H1 (cell line): ENCODE data around the gene DDX49. TPM values are rescaled to one million over a fixed set of nuclear protein-coding genes. Genes with fewer than 3 reads are reported as not detected.

ENCODE experiments used
- CTCF ChIA-PET: fragments of 300-600 bp; sonication (Branson Sonifier 250); formaldehyde crosslinking; loops from one replicate; lab custom pipeline; 2021; ENCODE audit not compliant: partially characterized antibody; lab: Charles Lee
- POLR2A ChIA-PET: fragments of 300-600 bp; sonication (Branson Sonifier 250); formaldehyde crosslinking; loops from one replicate; lab custom pipeline; 2021; ENCODE audit warnings: inconsistent platforms; ENCODE audit not compliant: partially characterized antibody; lab: Charles Lee
- DNase-seq, 2 experiments: peaks; one replicate each; pipeline versions ENCODE4 v3.0.0 to v3.0.0-alpha.2; 2010 to 2022; ENCODE audit warnings: low spot score in 2 of 2, low read depth in 1 of 2, mixed read lengths in 1 of 2
- FAIRE-seq: peaks from 2 replicates; lab custom pipeline; 2011; peaks lifted over from hg19 to GRCh38; lab: Jason Lieb, UNC
- H2AFZ ChIP-seq: 2 replicates; pipeline ENCODE4 v1.8.1; 2012; ENCODE audit warnings: low read length, inconsistent platforms
- H2AK5ac ChIP-seq: 2 replicates; pipeline ENCODE4 v1.6.1; 2013; ENCODE audit warnings: low read depth, low read length
- H2BK120ac ChIP-seq: replicated peaks from 2 replicates; pipeline ENCODE3; 2013; ENCODE audit warnings: low read depth, low read length, inconsistent platforms
- H2BK12ac ChIP-seq: 2 replicates; pipeline ENCODE4 v1.6.1; 2013; ENCODE audit warnings: low read depth, low read length
- H2BK15ac ChIP-seq: 2 replicates; pipeline ENCODE4 v1.6.1; 2013; ENCODE audit warnings: low read length
- H2BK20ac ChIP-seq: 2 replicates; pipeline ENCODE4 v1.6.1; 2013; ENCODE audit warnings: low read length
- H2BK5ac ChIP-seq: 2 replicates; pipeline ENCODE4 v1.6.1; 2013; ENCODE audit warnings: low read depth, low read length
- H3K14ac ChIP-seq: 2 replicates; pipeline ENCODE4 v1.6.1; 2013; ENCODE audit warnings: inconsistent platforms; ENCODE audit not compliant: insufficient read length
- H3K18ac ChIP-seq: 2 replicates; pipeline ENCODE4 v1.6.1; 2013; ENCODE audit warnings: low read length; ENCODE audit errors: extremely low read depth
- H3K23ac ChIP-seq: 2 replicates; pipeline ENCODE4 v1.6.1; 2013; ENCODE audit warnings: inconsistent platforms; ENCODE audit not compliant: insufficient read length
- H3K23me2 ChIP-seq: 2 replicates; pipeline ENCODE4 v1.6.1; 2013; ENCODE audit warnings: low read depth, low read length
- H3K27ac ChIP-seq: 2 replicates; pipeline ENCODE4 v1.6.1; 2011; ENCODE audit warnings: low read depth, low read length, inconsistent platforms
- H3K27me3 ChIP-seq, 4 experiments: replicated peaks in 1 of 4; 1 replicate in 1 of 4; 2 replicates in 3 of 4; pipeline versions ENCODE4 v1.6.1 to v1.8.1; 2011 to 2013; ENCODE audit warnings: low read length in 3 of 4, mild to moderate bottlenecking in 3 of 4, inconsistent platforms in 2 of 4, mixed read lengths in 2 of 4, moderate library complexity in 1 of 4; ENCODE audit not compliant: control insufficient read depth in 3 of 4, insufficient read depth in 3 of 4; ENCODE audit errors: extremely low read depth in 1 of 4
- H3K36me3 ChIP-seq, 4 experiments: 2 replicates each; pipeline versions ENCODE4 v1.6.1 to v1.8.1; 2011 to 2013; ENCODE audit warnings: mild to moderate bottlenecking in 4 of 4, low read length in 3 of 4, moderate library complexity in 2 of 4, control low read depth in 1 of 4, inconsistent platforms in 1 of 4; ENCODE audit not compliant: insufficient read depth in 4 of 4, control insufficient read depth in 2 of 4
- H3K4ac ChIP-seq: replicated peaks from 2 replicates; pipeline ENCODE3; 2013; ENCODE audit warnings: low read length, low read depth, mixed read lengths, inconsistent platforms; ENCODE audit not compliant: insufficient read length
- H3K4me1 ChIP-seq, 4 experiments: replicated peaks in 1 of 4; 1 replicate in 1 of 4; 2 replicates in 3 of 4; pipeline versions ENCODE4 v1.6.1 to v1.8.1; 2011 to 2013; ENCODE audit warnings: low read length in 3 of 4, inconsistent platforms in 2 of 4, mixed read lengths in 1 of 4; ENCODE audit not compliant: insufficient read depth in 4 of 4, control insufficient read depth in 3 of 4
- H3K4me2 ChIP-seq, 2 experiments: 2 replicates each; pipeline versions ENCODE4 v1.6.1 to v1.8.1; 2011 to 2013; ENCODE audit warnings: low read depth in 2 of 2, low read length in 2 of 2, control low read depth in 1 of 2, inconsistent platforms in 1 of 2, mild to moderate bottlenecking in 1 of 2; ENCODE audit not compliant: insufficient read depth in 1 of 2
- H3K4me3 ChIP-seq, 4 experiments: fragments of 200-600, 300-600 bp in 1 of 4; sonication (generic), shearing (Covaris generic), sonication (Bioruptor Twin) in 1 of 4; 2 replicates each; pipeline versions ENCODE4 v1.5.1 to v1.8.1; 2011 to 2016; ENCODE audit warnings: low read length in 4 of 4, low read depth in 3 of 4, control low read depth in 2 of 4, inconsistent platforms in 2 of 4, mild to moderate bottlenecking in 2 of 4, mixed read lengths in 1 of 4, moderate library complexity in 1 of 4; ENCODE audit not compliant: insufficient read depth in 2 of 4; ENCODE audit errors: extremely low read depth in 1 of 4
- H3K56ac ChIP-seq: replicated peaks from 2 replicates; pipeline ENCODE3; 2013; ENCODE audit warnings: low read depth, mild to moderate bottlenecking, mixed read lengths, low read length, inconsistent platforms; ENCODE audit not compliant: insufficient read length
- H3K79me1 ChIP-seq: 2 replicates; pipeline ENCODE4 v1.6.1; 2013; ENCODE audit warnings: low read depth, low read length, control low read depth
- H3K79me2 ChIP-seq, 2 experiments: 2 replicates each; pipeline versions ENCODE4 v1.6.1 to v1.8.1; 2012 to 2013; ENCODE audit warnings: low read length in 2 of 2, mild to moderate bottlenecking in 2 of 2, inconsistent platforms in 1 of 2; ENCODE audit not compliant: insufficient read depth in 2 of 2, control insufficient read depth in 1 of 2
- H3K9ac ChIP-seq, 4 experiments: replicated peaks in 1 of 4; 1 replicate in 1 of 4; 2 replicates in 3 of 4; pipeline versions ENCODE4 v1.6.1 to v1.8.1; 2011 to 2013; ENCODE audit warnings: low read depth in 3 of 4, low read length in 3 of 4, control low read depth in 2 of 4, mild to moderate bottlenecking in 2 of 4, moderate library complexity in 2 of 4, inconsistent platforms in 1 of 4; ENCODE audit errors: extremely low read depth in 1 of 4
- H3K9me3 ChIP-seq, 2 experiments: 2 replicates each; pipeline versions ENCODE4 v1.6.1 to v1.8.1; 2012 to 2013; ENCODE audit warnings: mild to moderate bottlenecking in 2 of 2, moderate library complexity in 2 of 2, control low read depth in 1 of 2, inconsistent platforms in 1 of 2, low read depth in 1 of 2, low read length in 1 of 2, mixed read lengths in 1 of 2; ENCODE audit not compliant: insufficient read depth in 2 of 2
- H4K20me1 ChIP-seq, 2 experiments: replicated peaks in 1 of 2; 2 replicates each; pipeline versions ENCODE3 to v1.8.1; 2011 to 2013; ENCODE audit warnings: inconsistent platforms in 2 of 2, low read length in 2 of 2, mild to moderate bottlenecking in 1 of 2; ENCODE audit not compliant: insufficient read depth in 2 of 2, control insufficient read depth in 1 of 2
- H4K5ac ChIP-seq: 2 replicates; pipeline ENCODE4 v1.6.1; 2013; ENCODE audit warnings: low read length, low read depth, mixed read lengths, inconsistent platforms; ENCODE audit not compliant: insufficient read length
- H4K8ac ChIP-seq: 2 replicates; pipeline ENCODE4 v1.8.0; 2013; ENCODE audit warnings: mild to moderate bottlenecking, moderate library complexity, low read length, inconsistent platforms; ENCODE audit not compliant: insufficient read depth; ENCODE audit errors: extremely low read depth
- H4K91ac ChIP-seq: replicated peaks from 2 replicates; pipeline ENCODE3; 2013; ENCODE audit warnings: low read length, mixed read lengths, inconsistent platforms; ENCODE audit not compliant: insufficient read length
- BCL11A ChIP-seq, 2 experiments: IDR thresholded peaks; one replicate each; pipeline ENCODE4 v1.6.1; 2011; ENCODE audit warnings: low read depth in 2 of 2, low read length in 2 of 2, mild to moderate bottlenecking in 2 of 2
- CEBPB ChIP-seq: IDR thresholded peaks from 2 replicates; pipeline ENCODE4 v1.6.1; 2012; ENCODE audit warnings: low read depth, low read length
- EZH2 ChIP-seq: fragments of 200-600 bp; sonication (generic); IDR thresholded peaks from 2 replicates; pipeline ENCODE4 v1.7.1; 2012; ENCODE audit warnings: low read depth, mild to moderate bottlenecking, moderate library complexity, low read length, inconsistent platforms; ENCODE audit not compliant: severe bottlenecking
- HDAC6 ChIP-seq: IDR thresholded peaks from one replicate; pipeline ENCODE4 v1.7.1; 2012; ENCODE audit warnings: low read depth, mild to moderate bottlenecking, inconsistent platforms, low read length, moderate library complexity
- RAD21 ChIP-seq, 2 experiments: IDR thresholded peaks in 1 of 2; conservative IDR thresholded peaks in 1 of 2; 2 replicates each; pipeline ENCODE4 v1.6.1; 2011; ENCODE audit warnings: low read depth in 2 of 2, low read length in 2 of 2, improper control_type of control experiment in 1 of 2, inconsistent platforms in 1 of 2, mild to moderate bottlenecking in 1 of 2, moderate library complexity in 1 of 2
- SIN3A ChIP-seq, 2 experiments: IDR thresholded peaks in 1 of 2; conservative IDR thresholded peaks in 1 of 2; 2 replicates each; pipeline ENCODE4 v1.6.1; 2011 to 2012; ENCODE audit warnings: low read length in 2 of 2, improper control_type of control experiment in 1 of 2, low read depth in 1 of 2, mild to moderate bottlenecking in 1 of 2
- TAF7 ChIP-seq: optimal IDR thresholded peaks from 2 replicates; pipeline ENCODE3; 2011; ENCODE audit warnings: low read depth, mild to moderate bottlenecking, inconsistent platforms, low read length, moderate library complexity, borderline replicate concordance
- TCF12 ChIP-seq: IDR thresholded peaks from 2 replicates; pipeline ENCODE4 v1.6.1; 2011; ENCODE audit warnings: low read depth, mild to moderate bottlenecking, low read length
- ZNF274 ChIP-seq: IDR thresholded peaks from 2 replicates; pipeline ENCODE4 v1.7.0; 2012; ENCODE audit warnings: low read length, borderline replicate concordance; ENCODE audit errors: extremely low read depth
- WGBS, 2 experiments: shearing (Covaris generic) in 1 of 2; methylation state at CpG; one replicate each; pipeline versions ENCODE4 v1.1.6 to v1.1.7; 2013 to 2015; ENCODE audit warnings: low lambda C conversion rate in 2 of 2, mixed read lengths in 2 of 2, inconsistent platforms in 1 of 2, low coverage in 1 of 2, missing lambda C conversion rate in 1 of 2; ENCODE audit not compliant: insufficient replicate concordance in 2 of 2, insufficient coverage in 1 of 2, insufficient read length in 1 of 2; ENCODE audit errors: extremely low coverage in 1 of 2, missing lambda C conversion rate in 1 of 2; 5-methylcytosine and 5-hydroxymethylcytosine counted together
- polyA plus RNA-seq, 7 experiments: library from polyadenylated mRNA; depleted of rRNA in 3 of 7; stranded (reverse) in 5 of 7; unstranded in 2 of 7; fragments of >200 nt in 5 of 7; fragments of 200-250 nt in 2 of 7; gene quantifications; 1 replicate in 5 of 7; 2 replicates in 1 of 7; 4 replicates in 1 of 7; pipeline versions ENCODE4 v1.2.1 to v1.2.3, GENCODE V29; 2011 to 2013; ENCODE audit warnings: missing spikeins in 2 of 7, mixed read lengths in 2 of 7
- total RNA-seq: library from RNA; stranded (reverse); fragmentation: NEBNext Ultra II Directional; extraction: Animal tissue kit (Norgen Biotek cat#: 25700); gene quantifications from 2 replicates; pipeline ENCODE4 v1.2.1, GENCODE V29; 2021
- TF ChIP-seq, protein P1 (sequence below): IDR thresholded peaks from 2 replicates; pipeline ENCODE4 v1.6.1; 2012; ENCODE audit warnings: inconsistent platforms

The DDX49 gene
- total and polyA plus RNA-seq, 2 of the 8 experiments (the other 6 are each of a cell fraction or from before 2014, with no cell fraction given), result 41.3 to 46.5 TPM

DNA sequence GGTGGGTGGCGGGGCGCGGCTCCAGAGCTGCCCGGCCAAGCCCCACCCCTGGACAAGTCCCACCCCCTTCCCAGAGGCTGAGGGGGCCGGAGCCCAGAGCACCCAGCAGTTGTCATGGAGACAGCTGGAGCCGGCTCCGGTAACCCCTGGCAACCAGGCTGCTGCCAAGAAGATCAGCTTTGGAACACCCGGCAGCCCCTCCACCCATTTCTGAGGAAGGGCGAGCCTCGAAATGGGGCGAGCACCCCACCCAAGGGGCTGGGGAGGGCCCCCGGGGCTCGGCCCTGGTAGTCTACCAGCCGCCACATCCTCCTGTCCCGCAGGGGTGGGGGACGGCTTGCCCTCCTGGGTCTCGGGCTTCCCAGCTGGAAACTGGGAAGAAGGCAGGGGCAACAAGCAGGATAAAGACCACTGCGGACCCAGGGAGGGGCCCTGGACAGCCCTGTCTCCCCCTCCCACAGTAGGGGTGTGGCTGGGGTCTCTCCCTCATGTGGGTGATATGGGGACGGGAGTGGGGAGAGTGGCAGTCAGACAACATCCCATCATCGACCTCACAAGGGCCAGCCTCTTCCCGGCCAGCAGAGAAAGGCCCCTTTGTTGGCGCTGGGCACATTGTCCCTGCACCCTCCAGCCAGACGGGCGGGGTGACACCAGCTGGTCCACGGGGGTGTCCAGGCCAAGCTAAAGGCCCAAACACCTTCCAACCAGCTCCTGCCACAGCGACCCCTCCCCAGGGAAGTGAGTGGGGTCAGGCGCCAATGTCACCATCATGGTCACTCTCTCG, 25.1 kb upstream of the DDX49 start:
- Histone ChIP-seq H3K23ac (no peak overlapping the region), H2BK12ac (no peak overlapping the region), H3K4me1 (peaks cover 0 to 13% (median 5%) of the 10 kb centered on the region in 4 experiments; a peak in 5 of 7 replicates), H2BK5ac (no peak overlapping the region), H3K4ac (no peak overlapping the region), H4K91ac (no peak overlapping the region), H3K4me2 (peak overlapping the region; percentile 33 to 86), H4K20me1 (peaks cover 6 to 13% of the 10 kb centered on the region in 2 experiments), H4K5ac (no peak overlapping the region), H2BK120ac (no peak overlapping the region), H3K36me3 (no peaks in the 10 kb centered on the region; a peak in 1 of 8 replicates), H2AK5ac (no peak overlapping the region), H3K79me2 (no peaks in the 10 kb centered on the region), H2AFZ (no peak overlapping the region), H3K56ac (no peak overlapping the region), H3K79me1 (no peaks in the 10 kb centered on the region), H3K9ac (no peak overlapping the region), H3K14ac (no peak overlapping the region), H3K9me3 (no peaks in the 10 kb centered on the region), H3K4me3 (peak overlapping the region; percentile 42 to 79 (median 62)), H3K23me2 (peaks cover 6% of the 10 kb centered on the region; the same call in 1 of the 2 replicates), H3K27me3 (peaks cover 0 to 13% (median 8%) of the 10 kb centered on the region in 4 experiments; a peak in 4 of 7 replicates), H3K27ac (no peak overlapping the region), H2BK20ac (no peak overlapping the region), H2BK15ac (no peak overlapping the region), H3K18ac (no peak overlapping the region), H4K8ac (peak overlapping the region; percentile 36; the same call in 1 of the 2 replicates)
- DNase-seq (peak in 1 of 2 experiments; percentile 64), FAIRE-seq (no peak)
- WGBS, 2 experiments, result 39% methylated on average over 16 of the region's 28 CpGs; no CpG with 5 or more reads in 1 of the 2 experiments
- ChIA-PET CTCF (interaction anchor here (0.6 to 4.5 kb wide), 18 partner anchors 10 to 563 kb away, joined by 3 to 34 read pairs (median 4); no protein-coding TSS in a partner anchor), POLR2A (interaction anchor here (0.6 to 4.0 kb wide), 14 partner anchors 10 to 155 kb away, joined by 3 to 17 read pairs (median 3); partner anchors contain the start of genes COPE and DDX49)
- TF ChIP-seq, protein P1, sequence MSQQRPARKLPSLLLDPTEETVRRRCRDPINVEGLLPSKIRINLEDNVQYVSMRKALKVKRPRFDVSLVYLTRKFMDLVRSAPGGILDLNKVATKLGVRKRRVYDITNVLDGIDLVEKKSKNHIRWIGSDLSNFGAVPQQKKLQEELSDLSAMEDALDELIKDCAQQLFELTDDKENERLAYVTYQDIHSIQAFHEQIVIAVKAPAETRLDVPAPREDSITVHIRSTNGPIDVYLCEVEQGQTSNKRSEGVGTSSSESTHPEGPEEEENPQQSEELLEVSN, result no peak
- TF ChIP-seq HDAC6, result no peak
- no peak for TF ChIP-seq RAD21 (IDR thresholded peaks at IDR 0.05 in 1 of 2, conservative IDR thresholded peaks at IDR 0.05 in 1 of 2; ENCODE audit: low read depth in 2 of 2, low read length in 2 of 2)
- TF ChIP-seq CEBPB, result no peak
- TF ChIP-seq TAF7, result no peak
- no peak for TF ChIP-seq EZH2
- TF ChIP-seq BCL11A (IDR thresholded peaks at IDR 0.05; ENCODE audit: low read depth in 2 of 2, low read length in 2 of 2), result no peak
- no peak for TF ChIP-seq ZNF274
- no peak for TF ChIP-seq SIN3A (conservative IDR thresholded peaks at IDR 0.05 in 1 of 2, IDR thresholded peaks at IDR 0.05 in 1 of 2; ENCODE audit: low read depth in 1 of 2, low read length in 2 of 2)
- no peak for TF ChIP-seq TCF12
